ENCODE measurements around the gene ABCA1. TPM values are rescaled to one million over a fixed set of nuclear protein-coding genes. Genes with fewer than 3 reads are reported as not detected.

The ABCA1 gene
- total RNA-seq, 1 donor from 2014 or later: 49.5 TPM

- H3K27me3 Mint-ChIP-seq (ENCODE audit: unreplicated experiment): no peaks in the 10 kb centered on the region
- H3K4me3 Mint-ChIP-seq (ENCODE audit: unreplicated experiment): no peak overlapping the region
- H3K36me3 Mint-ChIP-seq (ENCODE audit: unreplicated experiment): peaks cover 69% of the 10 kb centered on the region
- TF ChIP-seq CTCF (IDR thresholded peaks at IDR 0.05): no peak
- no peak overlapping the region for H3K27ac Mint-ChIP-seq (ENCODE audit: unreplicated experiment)
- DNase-seq (ENCODE audit: extremely low spot score, unreplicated experiment): no peak
- peaks cover 31% of the 10 kb centered on the region for H3K4me1 Mint-ChIP-seq (ENCODE audit: unreplicated experiment)
- H3K9me3 Mint-ChIP-seq (ENCODE audit: unreplicated experiment): no peaks in the 10 kb centered on the region
Measured at GRCh38 chr9:104844710-104845109, 83.2 kb downstream of the ABCA1 start.

GRCh38 chr9:104843644-104844240, 84.2 kb downstream of the ABCA1 start:
- Mint-ChIP-seq H3K4me1 (ENCODE audit: unreplicated experiment) (peaks cover 22% of the 10 kb centered on the region), H3K36me3 (ENCODE audit: unreplicated experiment) (peaks cover 70% of the 10 kb centered on the region), H3K9me3 (ENCODE audit: unreplicated experiment) (no peaks in the 10 kb centered on the region), H3K27me3 (ENCODE audit: unreplicated experiment) (no peaks in the 10 kb centered on the region), H3K27ac (ENCODE audit: unreplicated experiment) (no peak overlapping the region), H3K4me3 (ENCODE audit: unreplicated experiment) (no peak overlapping the region)
- DNase-seq (ENCODE audit: extremely low spot score, unreplicated experiment): no peak
- no peak for TF ChIP-seq CTCF (IDR thresholded peaks at IDR 0.05)

- Mint-ChIP-seq H3K27me3 (ENCODE audit: unreplicated experiment) (no peaks in the 10 kb centered on the region), H3K4me3 (ENCODE audit: unreplicated experiment) (no peak overlapping the region), H3K36me3 (ENCODE audit: unreplicated experiment) (peaks cover 71% of the 10 kb centered on the region), H3K9me3 (ENCODE audit: unreplicated experiment) (no peaks in the 10 kb centered on the region), H3K4me1 (ENCODE audit: unreplicated experiment) (peaks cover 20% of the 10 kb centered on the region), H3K27ac (ENCODE audit: unreplicated experiment) (peak overlapping the region; percentile 5)
- no peak for DNase-seq (ENCODE audit: extremely low spot score, unreplicated experiment)
- no peak for TF ChIP-seq CTCF (IDR thresholded peaks at IDR 0.05)
Measured at GRCh38 chr9:104842698-104843097, 85.3 kb downstream of the ABCA1 start.

GRCh38 chr9:104841601-104842141, 86.3 kb downstream of the ABCA1 start:
- peaks cover 23% of the 10 kb centered on the region for H3K4me1 Mint-ChIP-seq (ENCODE audit: unreplicated experiment)
- no peak for DNase-seq (ENCODE audit: extremely low spot score, unreplicated experiment)
- no peak overlapping the region for H3K27ac Mint-ChIP-seq (ENCODE audit: unreplicated experiment)
- no peaks in the 10 kb centered on the region for H3K27me3 Mint-ChIP-seq (ENCODE audit: unreplicated experiment)
- no peak for TF ChIP-seq CTCF (IDR thresholded peaks at IDR 0.05)
- peaks cover 78% of the 10 kb centered on the region for H3K36me3 Mint-ChIP-seq (ENCODE audit: unreplicated experiment)
- no peak overlapping the region for H3K4me3 Mint-ChIP-seq (ENCODE audit: unreplicated experiment)
- H3K9me3 Mint-ChIP-seq (ENCODE audit: unreplicated experiment): no peaks in the 10 kb centered on the region

- TF ChIP-seq CTCF (IDR thresholded peaks at IDR 0.05): no peak
- no peak overlapping the region for H3K4me3 Mint-ChIP-seq (ENCODE audit: unreplicated experiment)
Measured at GRCh38 chr9:104838958-104839357, 89.0 kb downstream of the ABCA1 start.

More at GRCh38 chr9:104838958-104839357, 89.0 kb downstream of the ABCA1 start:
- Mint-ChIP-seq H3K9me3 (ENCODE audit: unreplicated experiment) (no peaks in the 10 kb centered on the region), H3K27ac (ENCODE audit: unreplicated experiment) (no peak overlapping the region), H3K4me1 (ENCODE audit: unreplicated experiment) (peaks cover 21% of the 10 kb centered on the region), H3K36me3 (ENCODE audit: unreplicated experiment) (peaks cover 86% of the 10 kb centered on the region), H3K27me3 (ENCODE audit: unreplicated experiment) (no peaks in the 10 kb centered on the region)
- no peak for DNase-seq (ENCODE audit: extremely low spot score, unreplicated experiment)

Measured in osteocyte (in vitro differentiated cells).